Activated CD8-positive, alpha-beta memory T cell treated with anti-CD3 and anti-CD28 coated beads, Interleukin-2, amount 10 ng/mL, durations not matched to agents 7 days and 5 days (primary cell): ENCODE data around the gene NACA2. TPM values are rescaled to one million over a fixed set of nuclear protein-coding genes. Genes with fewer than 3 reads are reported as not detected.

ENCODE experiments used
- ATAC-seq: fragments of 150-1000 bp; cut with Tn5 transposase; one replicate; pipeline ENCODE4 v1.10.0; 2021; ENCODE audit warnings: moderate library complexity
- CTCF ChIA-PET: fragments of 350-600 bp; sonication (Branson Sonifier 250); formaldehyde crosslinking; loops from one replicate; lab custom pipeline; 2021; ENCODE audit warnings: antibody characterized with exemption; lab: Charles Lee
- DNase-seq: peaks from one replicate; pipeline ENCODE4 v3.0.0-alpha.2; 2020
- H3K27ac Mint-ChIP-seq: one replicate; pipeline ENCODE4 v1.8.0; 2021; ENCODE audit warnings: mild to moderate bottlenecking, mixed read lengths
- H3K27me3 Mint-ChIP-seq: one replicate; pipeline ENCODE4 v1.8.0; 2021; ENCODE audit warnings: mixed read lengths
- H3K36me3 Mint-ChIP-seq: one replicate; pipeline ENCODE4 v1.8.0; 2021; ENCODE audit warnings: mild to moderate bottlenecking, mixed read lengths
- H3K4me1 Mint-ChIP-seq: one replicate; pipeline ENCODE4 v1.8.0; 2021; ENCODE audit warnings: mixed read lengths
- H3K4me3 Mint-ChIP-seq: one replicate; pipeline ENCODE4 v1.8.0; 2021; ENCODE audit warnings: mild to moderate bottlenecking, moderate library complexity, mixed read lengths
- H3K9me3 Mint-ChIP-seq: one replicate; pipeline ENCODE4 v1.8.0; 2022; ENCODE audit warnings: low read depth, mixed read lengths
- total RNA-seq, 2 experiments: library from RNA; stranded (reverse); gene quantifications; one replicate each; pipeline ENCODE4 v1.2.3, GENCODE V29; 2021

Gene NACA2
- total RNA-seq, 2 experiments from 2014 or later: not detected

- no peak overlapping the region for H3K27ac Mint-ChIP-seq
- peaks cover 6% of the 10 kb centered on the region for H3K9me3 Mint-ChIP-seq
- DNase-seq: no peak
- H3K4me1 Mint-ChIP-seq: peaks cover 5% of the 10 kb centered on the region
- ATAC-seq: no peak
- no peak overlapping the region for H3K4me3 Mint-ChIP-seq
- H3K36me3 Mint-ChIP-seq: peaks cover 3% of the 10 kb centered on the region
- CTCF ChIA-PET: no interaction called here
- H3K27me3 Mint-ChIP-seq: peaks cover 56% of the 10 kb centered on the region
Measured at GRCh38 chr17:61619953-61620352, 28.9 kb upstream of the NACA2 start.

GRCh38 chr17:61619493-61619892 is 28.5 kb upstream of the NACA2 start:
- DNase-seq (no peak), ATAC-seq (no peak)
- peaks cover 6% of the 10 kb centered on the region for H3K9me3 Mint-ChIP-seq
- H3K27me3 Mint-ChIP-seq: peaks cover 53% of the 10 kb centered on the region
- no peak overlapping the region for H3K27ac Mint-ChIP-seq
- peaks cover 5% of the 10 kb centered on the region for H3K4me1 Mint-ChIP-seq
- H3K36me3 Mint-ChIP-seq: peaks cover 3% of the 10 kb centered on the region
- no peak overlapping the region for H3K4me3 Mint-ChIP-seq
- CTCF ChIA-PET: no interaction called here

- ATAC-seq (no peak), DNase-seq (no peak)
- CTCF ChIA-PET: no interaction called here
- Mint-ChIP-seq H3K36me3 (peaks cover 3% of the 10 kb centered on the region), H3K27ac (no peak overlapping the region), H3K27me3 (peaks cover 49% of the 10 kb centered on the region), H3K4me1 (peaks cover 5% of the 10 kb centered on the region), H3K4me3 (no peak overlapping the region), H3K9me3 (peaks cover 6% of the 10 kb centered on the region)
Measured at GRCh38 chr17:61618950-61619349, 27.9 kb upstream of the NACA2 start.

- no peak for DNase-seq
- Mint-ChIP-seq H3K36me3 (peaks cover 3% of the 10 kb centered on the region), H3K4me3 (no peak overlapping the region), H3K27me3 (peaks cover 40% of the 10 kb centered on the region), H3K27ac (no peak overlapping the region), H3K9me3 (peaks cover 6% of the 10 kb centered on the region), H3K4me1 (peaks cover 5% of the 10 kb centered on the region)
- ATAC-seq: no peak
- CTCF ChIA-PET: no interaction called here
Measured at GRCh38 chr17:61617330-61617729, 26.3 kb upstream of the NACA2 start.

- DNase-seq: no peak
- Mint-ChIP-seq H3K36me3 (peaks cover 3% of the 10 kb centered on the region), H3K4me3 (no peak overlapping the region), H3K27ac (no peak overlapping the region), H3K4me1 (peaks cover 5% of the 10 kb centered on the region), H3K27me3 (peaks cover 36% of the 10 kb centered on the region), H3K9me3 (peaks cover 6% of the 10 kb centered on the region)
- no peak for ATAC-seq
- CTCF ChIA-PET: no interaction called here
Measured at GRCh38 chr17:61616783-61617182, 25.8 kb upstream of the NACA2 start.

GRCh38 chr17:61614219-61614618 is 23.2 kb upstream of the NACA2 start:
- Mint-ChIP-seq H3K4me3 (no peak overlapping the region), H3K36me3 (no peaks in the 10 kb centered on the region), H3K9me3 (peaks cover under 1% of the 10 kb centered on the region), H3K4me1 (peaks cover 5% of the 10 kb centered on the region), H3K27me3 (peaks cover 35% of the 10 kb centered on the region), H3K27ac (no peak overlapping the region)
- CTCF ChIA-PET: no interaction called here
- DNase-seq (no peak), ATAC-seq (no peak)

GRCh38 chr17:61611323-61611722 is 20.3 kb upstream of the NACA2 start:
- Mint-ChIP-seq H3K27ac (no peak overlapping the region), H3K36me3 (no peaks in the 10 kb centered on the region)

GRCh38 chr17:61605692-61606091 is 14.7 kb upstream of the NACA2 start:
- Mint-ChIP-seq H3K4me3 (no peak overlapping the region), H3K27me3 (peaks cover 4% of the 10 kb centered on the region), H3K4me1 (no peaks in the 10 kb centered on the region), H3K9me3 (no peaks in the 10 kb centered on the region), H3K36me3 (no peaks in the 10 kb centered on the region), H3K27ac (no peak overlapping the region)
- DNase-seq: no peak
- CTCF ChIA-PET: interaction anchor here (0.6 kb wide), 1 partner anchor 190 kb away, joined by 3 read pairs; no protein-coding TSS in a partner anchor
- no peak for ATAC-seq

More at GRCh38 chr17:61611323-61611722, 20.3 kb upstream of the NACA2 start:
- DNase-seq: no peak
- Mint-ChIP-seq H3K9me3 (no peaks in the 10 kb centered on the region), H3K27me3 (peaks cover 21% of the 10 kb centered on the region), H3K4me3 (no peak overlapping the region), H3K4me1 (peaks cover 5% of the 10 kb centered on the region)
- ATAC-seq: no peak
- CTCF ChIA-PET: no interaction called here

GRCh38 chr17:61601297-61601696 is 10.3 kb upstream of the NACA2 start:
- Mint-ChIP-seq H3K36me3 (no peaks in the 10 kb centered on the region), H3K27me3 (peaks cover 13% of the 10 kb centered on the region), H3K4me1 (no peaks in the 10 kb centered on the region), H3K27ac (no peak overlapping the region), H3K9me3 (no peaks in the 10 kb centered on the region), H3K4me3 (no peak overlapping the region)
- DNase-seq (no peak), ATAC-seq (no peak)
- CTCF ChIA-PET: no interaction called here

- no peak overlapping the region for H3K4me3 Mint-ChIP-seq
- no peaks in the 10 kb centered on the region for H3K9me3 Mint-ChIP-seq
- CTCF ChIA-PET: no interaction called here
- ATAC-seq (no peak), DNase-seq (no peak)
- no peaks in the 10 kb centered on the region for H3K4me1 Mint-ChIP-seq
- H3K27ac Mint-ChIP-seq: no peak overlapping the region
- peaks cover 16% of the 10 kb centered on the region for H3K27me3 Mint-ChIP-seq
- H3K36me3 Mint-ChIP-seq: no peaks in the 10 kb centered on the region
Measured at GRCh38 chr17:61600621-61601020, 9.6 kb upstream of the NACA2 start.

- ATAC-seq (no peak), DNase-seq (no peak)
- H3K27ac Mint-ChIP-seq: no peak overlapping the region
- H3K9me3 Mint-ChIP-seq: no peaks in the 10 kb centered on the region
- H3K4me1 Mint-ChIP-seq: no peaks in the 10 kb centered on the region
- peaks cover 19% of the 10 kb centered on the region for H3K27me3 Mint-ChIP-seq
- CTCF ChIA-PET: no interaction called here
- no peaks in the 10 kb centered on the region for H3K36me3 Mint-ChIP-seq
- no peak overlapping the region for H3K4me3 Mint-ChIP-seq
Measured at GRCh38 chr17:61599608-61600007, 8.6 kb upstream of the NACA2 start.

- Mint-ChIP-seq H3K4me3 (no peak overlapping the region), H3K27me3 (peaks cover 28% of the 10 kb centered on the region), H3K36me3 (no peaks in the 10 kb centered on the region), H3K9me3 (no peaks in the 10 kb centered on the region), H3K4me1 (no peaks in the 10 kb centered on the region), H3K27ac (no peak overlapping the region)
- DNase-seq: no peak
- CTCF ChIA-PET: no interaction called here
- ATAC-seq: no peak
Measured at GRCh38 chr17:61598014-61598413, 7.0 kb upstream of the NACA2 start.

GRCh38 chr17:61597607-61598006 is 6.6 kb upstream of the NACA2 start:
- Mint-ChIP-seq H3K27ac (no peak overlapping the region), H3K9me3 (no peaks in the 10 kb centered on the region), H3K4me3 (no peak overlapping the region), H3K36me3 (no peaks in the 10 kb centered on the region), H3K27me3 (peaks cover 28% of the 10 kb centered on the region), H3K4me1 (no peaks in the 10 kb centered on the region)
- CTCF ChIA-PET: no interaction called here
- ATAC-seq: no peak
- no peak for DNase-seq

- H3K36me3 Mint-ChIP-seq: no peaks in the 10 kb centered on the region
- H3K4me1 Mint-ChIP-seq: no peaks in the 10 kb centered on the region
- H3K27me3 Mint-ChIP-seq: peaks cover 26% of the 10 kb centered on the region
- no peak overlapping the region for H3K27ac Mint-ChIP-seq
- no peaks in the 10 kb centered on the region for H3K9me3 Mint-ChIP-seq
- no peak for DNase-seq
- no peak for ATAC-seq
- CTCF ChIA-PET: no interaction called here
- no peak overlapping the region for H3K4me3 Mint-ChIP-seq
Measured at GRCh38 chr17:61595418-61596186, 4.6 kb upstream of the NACA2 start.
